Skeletal muscle satellite cell (primary cell): ENCODE data around the gene ERBB4.
"Not testable (repeated sequence)": the region's sequence is repeated elsewhere in the genome, so short reads cannot be mapped to it uniquely, and the experiment has no call there.

Experiments used
- H3K27me3 ChIP-seq: 2 replicates; pipeline ENCODE4 v1.7.0; 2013; ENCODE audit warnings: low read length; ENCODE audit not compliant: control insufficient read depth, insufficient read depth
- H3K36me3 ChIP-seq: 2 replicates; pipeline ENCODE4 v1.7.0; 2013; ENCODE audit warnings: mild to moderate bottlenecking, control low read depth, low read length; ENCODE audit not compliant: insufficient read depth
- H3K4me1 ChIP-seq: 2 replicates; pipeline ENCODE4 v1.7.0; 2013; ENCODE audit warnings: low read length; ENCODE audit not compliant: control insufficient read depth, insufficient read depth
- H3K4me2 ChIP-seq: 2 replicates; pipeline ENCODE4 v1.7.0; 2013; ENCODE audit warnings: mild to moderate bottlenecking, low read length
- H3K4me3 ChIP-seq: 2 replicates; pipeline ENCODE4 v1.7.0; 2013; ENCODE audit warnings: low read length
- H3K9ac ChIP-seq: 2 replicates; pipeline ENCODE4 v1.7.0; 2013; ENCODE audit warnings: mild to moderate bottlenecking, low read depth, low read length, moderate library complexity
- H3K9me3 ChIP-seq: replicated peaks from 2 replicates; pipeline ENCODE4 v1.7.0; 2013; ENCODE audit warnings: mild to moderate bottlenecking, control low read depth, low read length

ERBB4 gene

DNA sequence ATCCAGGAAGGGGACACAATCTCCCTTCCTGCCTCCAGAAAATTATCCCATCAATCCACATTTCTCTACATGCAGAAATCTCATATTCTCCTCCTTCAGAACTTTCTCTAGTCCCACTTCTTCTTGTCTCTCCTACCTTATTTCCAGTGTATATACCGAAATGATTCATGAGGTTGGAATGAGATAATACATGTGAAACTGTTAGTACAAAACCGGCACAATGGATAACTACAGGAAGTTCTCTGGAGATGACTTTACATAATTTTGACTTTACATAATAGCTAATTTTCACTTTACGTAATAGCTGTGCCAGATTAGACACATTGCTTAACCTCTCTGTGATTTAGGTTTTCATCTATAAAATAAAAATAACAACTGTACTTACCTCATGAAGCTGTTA lies 801.3 kb downstream of the ERBB4 start:
- H3K4me2 ChIP-seq: no peak overlapping the region
- H3K27me3 ChIP-seq: no peaks in the 10 kb centered on the region
- no peak overlapping the region for H3K4me3 ChIP-seq
- no peaks in the 10 kb centered on the region for H3K4me1 ChIP-seq
- H3K9ac ChIP-seq: no peak overlapping the region
- H3K36me3 ChIP-seq: no peaks in the 10 kb centered on the region
- no peaks in the 10 kb centered on the region for H3K9me3 ChIP-seq

DNA sequence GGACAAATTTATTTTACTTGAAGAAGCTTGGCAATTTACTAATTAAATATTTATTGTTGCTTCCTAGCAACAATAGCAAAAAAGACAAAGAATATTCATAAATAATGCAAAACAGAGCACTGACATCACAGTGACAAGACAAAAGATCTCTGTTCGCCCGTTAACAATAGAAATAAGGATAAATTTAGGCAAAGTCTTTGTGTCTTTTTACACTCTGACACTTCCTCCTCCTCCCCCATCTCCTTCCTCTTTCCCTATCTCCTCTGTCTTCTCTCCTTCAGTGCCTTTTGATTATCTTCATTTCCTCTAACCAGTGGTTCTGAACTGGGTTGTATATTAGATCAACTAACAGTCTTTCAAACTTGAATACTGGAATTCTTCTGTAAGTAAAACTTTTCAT lies 808.4 kb downstream of the ERBB4 start:
- Histone ChIP-seq H3K4me2 (no peak overlapping the region), H3K27me3 (no peaks in the 10 kb centered on the region), H3K36me3 (no peaks in the 10 kb centered on the region), H3K9me3 (no peaks in the 10 kb centered on the region), H3K9ac (no peak overlapping the region), H3K4me1 (no peaks in the 10 kb centered on the region), H3K4me3 (no peak overlapping the region)

DNA sequence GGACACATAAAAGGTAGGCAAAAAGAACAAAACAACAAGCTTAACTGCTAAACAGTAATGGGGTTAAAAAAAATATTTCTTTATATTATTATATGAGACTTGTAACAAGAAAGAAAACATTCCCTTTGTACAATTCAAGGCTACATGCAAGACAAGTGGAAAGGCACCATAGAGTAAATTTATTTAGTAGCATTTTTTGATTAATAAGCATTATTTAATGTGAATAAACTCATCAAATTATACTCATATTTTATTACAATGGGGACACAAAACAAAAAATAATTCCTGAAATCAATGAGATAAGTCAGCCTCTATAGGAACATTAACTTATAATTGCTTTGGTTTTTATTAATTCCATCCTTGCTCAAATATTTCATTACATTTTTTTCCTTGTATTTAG lies 809.2 kb downstream of the ERBB4 start:
- H3K4me2 ChIP-seq: no peak overlapping the region
- H3K4me3 ChIP-seq: no peak overlapping the region
- H3K4me1 ChIP-seq: no peaks in the 10 kb centered on the region
- no peaks in the 10 kb centered on the region for H3K9me3 ChIP-seq
- no peaks in the 10 kb centered on the region for H3K36me3 ChIP-seq
- H3K27me3 ChIP-seq: no peaks in the 10 kb centered on the region
- H3K9ac ChIP-seq: no peak overlapping the region

DNA sequence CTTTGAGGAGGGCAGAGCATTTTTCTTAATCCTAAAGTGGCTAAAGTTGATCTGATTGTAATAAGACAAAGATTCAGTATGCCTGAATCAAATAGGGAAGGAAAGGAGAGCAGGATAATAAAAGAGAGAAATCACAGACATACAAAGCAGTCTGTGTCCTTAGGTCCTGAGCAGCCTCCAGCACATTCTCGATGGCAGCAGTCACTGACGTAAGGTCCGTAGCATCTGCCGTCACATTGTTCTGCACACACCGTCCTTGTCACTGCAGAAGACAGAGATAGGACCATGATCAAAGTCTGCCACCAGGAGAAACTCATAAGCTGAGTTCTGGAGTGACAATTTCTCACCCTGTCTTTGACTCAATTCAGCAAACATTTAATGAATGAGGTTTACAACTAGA lies 813.7 kb downstream of the ERBB4 start:
- H3K4me3 ChIP-seq: no peak overlapping the region
- H3K4me1 ChIP-seq: no peaks in the 10 kb centered on the region
- no peaks in the 10 kb centered on the region for H3K36me3 ChIP-seq
- H3K4me2 ChIP-seq: no peak overlapping the region
- H3K9me3 ChIP-seq: no peaks in the 10 kb centered on the region
- no peak overlapping the region for H3K9ac ChIP-seq
- H3K27me3 ChIP-seq: no peaks in the 10 kb centered on the region

DNA sequence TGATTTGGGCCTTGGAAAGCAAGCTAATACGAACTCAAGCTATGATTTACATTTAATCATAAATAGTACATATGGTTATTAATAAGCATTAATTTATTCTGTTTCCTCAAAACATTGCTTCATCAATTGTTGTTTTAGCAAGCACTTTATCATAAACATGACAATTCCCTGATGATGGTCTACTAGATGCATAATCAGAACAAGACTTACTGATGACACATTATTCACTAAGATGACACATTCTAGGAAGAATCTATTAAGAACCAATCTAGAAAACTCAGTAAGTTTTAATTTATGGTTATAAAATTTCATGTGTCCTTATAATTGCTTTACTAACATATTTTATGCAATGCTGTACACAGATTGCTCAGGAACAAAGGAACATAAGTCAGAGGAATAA lies 815.2 kb downstream of the ERBB4 start:
- H3K4me2 ChIP-seq: no peak overlapping the region
- no peaks in the 10 kb centered on the region for H3K27me3 ChIP-seq
- H3K9ac ChIP-seq: no peak overlapping the region
- H3K4me3 ChIP-seq: no peak overlapping the region
- H3K36me3 ChIP-seq: no peaks in the 10 kb centered on the region
- no peaks in the 10 kb centered on the region for H3K9me3 ChIP-seq
- H3K4me1 ChIP-seq: no peaks in the 10 kb centered on the region

DNA sequence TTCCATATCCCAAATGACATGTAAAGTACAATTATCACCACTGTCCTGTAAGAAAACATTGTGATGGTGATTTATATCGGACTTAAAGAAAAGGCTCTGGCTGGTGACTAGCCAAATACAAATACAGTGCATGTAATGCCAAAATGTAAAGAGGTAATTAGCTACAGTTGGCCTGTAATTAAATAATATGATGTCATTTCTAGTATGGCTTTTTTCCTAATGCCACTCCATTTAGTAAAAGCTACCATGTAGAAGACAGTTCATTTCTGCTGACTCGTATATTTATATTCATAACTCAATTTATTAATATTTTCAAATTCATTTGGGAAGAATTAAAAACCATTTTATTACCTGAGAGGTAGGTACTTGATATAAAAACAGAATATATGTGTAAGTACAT lies 815.7 kb downstream of the ERBB4 start:
- H3K4me1 ChIP-seq: no peaks in the 10 kb centered on the region

DNA sequence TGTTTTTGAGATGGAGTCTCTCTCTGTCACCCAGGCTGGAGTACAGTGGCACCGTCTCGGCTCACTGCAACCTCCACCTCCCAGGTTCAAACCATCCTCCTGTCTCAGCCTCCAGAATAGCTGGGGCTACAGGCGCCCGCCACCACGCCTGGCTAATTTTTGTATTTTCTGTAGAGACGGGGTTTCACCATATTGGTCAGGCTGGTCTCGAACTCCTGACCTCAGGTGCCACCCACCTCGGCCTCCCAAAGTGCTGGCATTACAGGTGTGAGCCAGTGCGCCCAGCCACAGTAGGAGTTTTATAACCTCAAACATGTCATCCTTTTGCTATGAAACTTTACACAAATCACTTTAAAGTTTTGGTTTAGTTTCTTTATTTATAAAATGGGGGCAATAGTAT lies 816.7 kb downstream of the ERBB4 start:
- H3K36me3 ChIP-seq, H3K9ac ChIP-seq, H3K4me2 ChIP-seq, H3K9me3 ChIP-seq, H3K27me3 ChIP-seq, H3K4me1 ChIP-seq, H3K4me3 ChIP-seq: not testable (repeated sequence)

More for the DNA sequence above, 815.7 kb downstream of the ERBB4 start:
- no peak overlapping the region for H3K4me3 ChIP-seq
- no peaks in the 10 kb centered on the region for H3K27me3 ChIP-seq
- no peaks in the 10 kb centered on the region for H3K9me3 ChIP-seq
- no peak overlapping the region for H3K4me2 ChIP-seq
- H3K36me3 ChIP-seq: no peaks in the 10 kb centered on the region
- H3K9ac ChIP-seq: no peak overlapping the region

DNA sequence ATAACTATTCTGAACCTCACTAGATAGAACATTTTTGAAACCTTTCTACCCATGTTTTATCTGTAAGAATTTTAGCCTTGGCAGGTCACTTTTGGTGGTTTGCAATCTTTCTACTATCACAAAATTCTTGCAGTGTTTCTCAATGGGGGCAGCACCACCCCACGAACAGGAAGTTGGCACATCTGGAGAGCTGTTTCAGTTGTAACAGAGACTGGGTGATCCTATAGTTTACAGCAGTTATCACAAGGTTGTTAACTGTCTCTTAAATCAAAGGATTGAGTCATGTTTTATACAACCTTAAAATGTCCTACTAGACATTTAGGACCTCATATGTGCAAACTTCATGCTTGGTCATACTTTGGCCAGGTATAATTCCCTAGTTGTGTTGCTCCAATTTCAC lies 829.2 kb downstream of the ERBB4 start:
- Histone ChIP-seq H3K4me3 (no peak overlapping the region), H3K4me1 (no peaks in the 10 kb centered on the region), H3K9me3 (no peaks in the 10 kb centered on the region), H3K4me2 (no peak overlapping the region), H3K9ac (no peak overlapping the region), H3K36me3 (no peaks in the 10 kb centered on the region), H3K27me3 (no peaks in the 10 kb centered on the region)

DNA sequence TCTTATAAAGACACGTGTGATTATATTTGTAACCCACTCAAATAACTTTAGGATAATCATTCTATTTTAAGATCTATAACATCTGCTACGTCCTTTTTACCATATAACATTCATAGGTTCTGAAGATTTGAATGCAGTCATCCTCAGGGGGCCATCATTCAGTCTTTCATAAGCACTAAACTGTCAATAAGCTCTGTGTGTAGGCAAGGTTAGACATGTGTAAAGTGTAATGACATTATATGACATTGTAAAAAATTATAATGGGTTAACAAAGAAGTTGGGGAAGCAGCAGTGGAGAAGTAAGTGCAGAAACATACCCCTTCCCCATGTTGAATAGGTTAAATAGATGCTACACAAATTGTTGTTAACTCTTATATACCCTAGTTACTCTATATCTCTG lies 845.9 kb downstream of the ERBB4 start:
- Histone ChIP-seq H3K4me2 (no peak overlapping the region), H3K36me3 (no peaks in the 10 kb centered on the region), H3K9ac (no peak overlapping the region), H3K9me3 (no peaks in the 10 kb centered on the region), H3K4me1 (no peaks in the 10 kb centered on the region), H3K4me3 (no peak overlapping the region), H3K27me3 (no peaks in the 10 kb centered on the region)

DNA sequence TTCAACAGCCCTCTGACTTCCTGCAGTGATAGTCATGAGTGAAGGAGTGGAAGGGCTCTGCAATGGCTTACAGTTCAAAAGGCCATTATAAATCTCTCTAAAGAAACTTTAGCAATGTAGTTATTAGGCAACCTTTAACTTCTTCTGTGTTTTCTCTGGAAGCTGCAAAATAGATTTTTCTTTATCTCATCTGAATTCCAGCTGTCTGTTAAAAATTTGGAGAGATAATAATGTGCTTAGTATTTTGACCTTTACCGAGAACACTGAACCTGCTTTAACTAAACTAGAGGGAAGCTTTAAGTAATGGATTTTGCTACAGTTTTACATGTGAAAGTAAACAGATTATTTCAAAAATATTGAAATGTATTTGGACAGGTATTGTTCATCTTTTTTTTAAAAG lies 847.9 kb downstream of the ERBB4 start:
- Histone ChIP-seq H3K9ac (no peak overlapping the region), H3K27me3 (no peaks in the 10 kb centered on the region), H3K9me3 (no peaks in the 10 kb centered on the region)

DNA sequence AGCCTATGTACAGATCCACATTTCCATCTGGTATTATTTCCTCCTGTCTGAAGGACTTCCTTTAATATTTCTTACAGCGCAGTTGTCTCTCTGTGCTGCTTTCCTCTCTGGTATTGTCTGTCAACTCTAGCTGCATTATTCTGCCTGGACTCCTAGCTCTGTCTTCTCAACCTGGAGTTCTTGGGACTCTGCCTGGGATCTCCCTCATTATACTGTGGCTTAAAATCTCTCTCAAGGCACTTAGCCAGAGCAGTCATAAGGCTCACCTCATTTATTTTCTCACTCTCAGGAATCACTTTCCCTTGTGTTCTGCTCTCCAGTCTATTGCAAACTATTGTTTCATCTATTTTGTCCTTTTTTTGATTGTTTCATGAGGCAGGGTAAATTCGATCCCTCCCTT lies 850.4 kb downstream of the ERBB4 start:
- H3K4me3 ChIP-seq: no peak overlapping the region
- no peaks in the 10 kb centered on the region for H3K36me3 ChIP-seq
- no peak overlapping the region for H3K9ac ChIP-seq
- H3K27me3 ChIP-seq: no peaks in the 10 kb centered on the region
- H3K4me1 ChIP-seq: no peaks in the 10 kb centered on the region
- no peaks in the 10 kb centered on the region for H3K9me3 ChIP-seq
- no peak overlapping the region for H3K4me2 ChIP-seq

More for the DNA sequence above, 847.9 kb downstream of the ERBB4 start:
- Histone ChIP-seq H3K4me2 (no peak overlapping the region), H3K4me3 (no peak overlapping the region), H3K36me3 (no peaks in the 10 kb centered on the region), H3K4me1 (no peaks in the 10 kb centered on the region)

DNA sequence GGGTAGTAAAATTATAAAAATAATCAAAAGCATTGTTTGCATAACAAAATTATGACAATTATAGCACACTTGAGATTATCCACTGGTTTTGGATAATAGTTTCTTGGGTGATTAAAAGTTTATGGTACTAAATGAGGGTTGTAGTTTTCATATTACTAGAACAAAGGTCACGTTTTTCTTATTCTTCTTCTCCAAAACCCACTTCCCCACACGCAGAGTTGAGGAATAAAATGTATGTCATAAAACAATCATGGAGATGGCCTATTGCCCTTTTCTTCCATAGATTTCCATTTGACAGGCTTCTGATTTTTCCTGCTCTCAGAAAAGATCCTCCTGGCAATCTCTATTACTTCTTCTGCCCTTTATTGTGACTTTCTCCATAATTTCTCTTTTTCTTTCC lies 863.9 kb downstream of the ERBB4 start:
- Histone ChIP-seq H3K4me3 (no peak overlapping the region), H3K27me3 (no peaks in the 10 kb centered on the region), H3K36me3 (no peaks in the 10 kb centered on the region), H3K4me2 (no peak overlapping the region), H3K4me1 (no peaks in the 10 kb centered on the region), H3K9ac (no peak overlapping the region), H3K9me3 (no peaks in the 10 kb centered on the region)
